ENCODE data around the gene PRDM4. TPM values are rescaled to one million over a fixed set of nuclear protein-coding genes. Genes with fewer than 3 reads are reported as not detected.
A peak's percentile ranks its signal among the peaks of the same experiment; 100 is the strongest.

PRDM4 gene
- total and polyA plus RNA-seq, 2 of the 13 experiments (the other 11 are each of a cell fraction or from before 2014, with no cell fraction given) = 9.9 to 15.3 TPM

DNA sequence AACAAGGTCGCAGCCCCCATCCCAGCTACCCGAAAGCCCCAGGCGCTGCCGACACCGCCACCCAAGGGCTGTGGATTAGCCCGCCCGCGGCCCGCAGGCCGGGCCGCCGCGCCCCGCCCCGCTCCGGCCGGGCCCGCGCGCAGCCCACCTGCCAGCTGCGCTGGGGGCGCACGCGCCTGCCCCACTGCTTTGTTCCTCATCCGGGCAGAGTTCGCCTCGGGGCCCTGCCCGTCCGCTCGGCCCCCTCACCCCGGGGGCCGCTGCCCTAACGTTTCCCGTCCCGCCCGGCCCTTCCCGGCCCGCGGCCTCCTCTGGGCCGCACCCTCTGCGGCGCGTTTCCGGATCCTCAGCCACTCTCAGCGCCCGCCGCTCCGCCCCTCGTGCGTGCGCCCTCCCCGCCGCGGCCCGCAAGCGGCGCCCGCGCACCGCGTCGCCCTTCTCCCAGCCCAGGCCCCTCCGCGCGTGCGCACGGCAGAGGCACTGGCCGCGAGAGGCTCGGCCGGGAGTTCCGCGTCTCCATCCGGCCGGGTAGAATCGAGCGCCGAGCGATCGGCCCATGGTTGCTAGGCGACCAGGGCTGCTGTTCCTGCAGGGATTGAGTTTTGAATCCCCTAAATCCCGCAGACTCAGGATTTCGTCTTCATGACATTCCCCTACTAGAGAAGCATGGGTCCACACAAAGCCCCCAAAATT lies at the start of gene PRDM4 (continued):
- TF ChIP-seq NR2C2 (CRISPR knock-in tag; IDR thresholded peaks at IDR 0.05; ENCODE audit: borderline replicate concordance) = no peak
- TF ChIP-seq ZNF563 (CRISPR knock-in tag; IDR thresholded peaks at IDR 0.05) = peak; percentile 67; the same call in 1 of the 2 replicates
- TF ChIP-seq, protein P1, sequence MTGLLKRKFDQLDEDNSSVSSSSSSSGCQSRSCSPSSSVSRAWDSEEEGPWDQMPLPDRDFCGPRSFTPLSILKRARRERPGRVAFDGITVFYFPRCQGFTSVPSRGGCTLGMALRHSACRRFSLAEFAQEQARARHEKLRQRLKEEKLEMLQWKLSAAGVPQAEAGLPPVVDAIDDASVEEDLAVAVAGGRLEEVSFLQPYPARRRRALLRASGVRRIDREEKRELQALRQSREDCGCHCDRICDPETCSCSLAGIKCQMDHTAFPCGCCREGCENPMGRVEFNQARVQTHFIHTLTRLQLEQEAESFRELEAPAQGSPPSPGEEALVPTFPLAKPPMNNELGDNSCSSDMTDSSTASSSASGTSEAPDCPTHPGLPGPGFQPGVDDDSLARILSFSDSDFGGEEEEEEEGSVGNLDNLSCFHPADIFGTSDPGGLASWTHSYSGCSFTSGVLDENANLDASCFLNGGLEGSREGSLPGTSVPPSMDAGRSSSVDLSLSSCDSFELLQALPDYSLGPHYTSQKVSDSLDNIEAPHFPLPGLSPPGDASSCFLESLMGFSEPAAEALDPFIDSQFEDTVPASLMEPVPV (CRISPR knock-in tag; IDR thresholded peaks at IDR 0.05) = no peak
- TF ChIP-seq ETV6 (CRISPR knock-in tag; conservative IDR thresholded peaks at IDR 0.05) = peak; percentile 52; the same call in 1 of the 2 replicates
- no peak for TF ChIP-seq ZNF180 (CRISPR knock-in tag; IDR thresholded peaks at IDR 0.05; ENCODE audit: borderline replicate concordance, low read depth)
- TF ChIP-seq FOXM1 (CRISPR knock-in tag; IDR thresholded peaks at IDR 0.05) = no peak
- TF ChIP-seq RFXANK (CRISPR knock-in tag; IDR thresholded peaks at IDR 0.05) = peak; percentile 17; the same call in 1 of the 2 replicates
- TF ChIP-seq, protein P2, sequence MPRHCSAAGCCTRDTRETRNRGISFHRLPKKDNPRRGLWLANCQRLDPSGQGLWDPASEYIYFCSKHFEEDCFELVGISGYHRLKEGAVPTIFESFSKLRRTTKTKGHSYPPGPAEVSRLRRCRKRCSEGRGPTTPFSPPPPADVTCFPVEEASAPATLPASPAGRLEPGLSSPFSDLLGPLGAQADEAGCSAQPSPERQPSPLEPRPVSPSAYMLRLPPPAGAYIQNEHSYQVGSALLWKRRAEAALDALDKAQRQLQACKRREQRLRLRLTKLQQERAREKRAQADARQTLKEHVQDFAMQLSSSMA (CRISPR knock-in tag; IDR thresholded peaks at IDR 0.05) = peak; percentile 23; the same call in 1 of the 2 replicates
- TF ChIP-seq, protein P3, sequence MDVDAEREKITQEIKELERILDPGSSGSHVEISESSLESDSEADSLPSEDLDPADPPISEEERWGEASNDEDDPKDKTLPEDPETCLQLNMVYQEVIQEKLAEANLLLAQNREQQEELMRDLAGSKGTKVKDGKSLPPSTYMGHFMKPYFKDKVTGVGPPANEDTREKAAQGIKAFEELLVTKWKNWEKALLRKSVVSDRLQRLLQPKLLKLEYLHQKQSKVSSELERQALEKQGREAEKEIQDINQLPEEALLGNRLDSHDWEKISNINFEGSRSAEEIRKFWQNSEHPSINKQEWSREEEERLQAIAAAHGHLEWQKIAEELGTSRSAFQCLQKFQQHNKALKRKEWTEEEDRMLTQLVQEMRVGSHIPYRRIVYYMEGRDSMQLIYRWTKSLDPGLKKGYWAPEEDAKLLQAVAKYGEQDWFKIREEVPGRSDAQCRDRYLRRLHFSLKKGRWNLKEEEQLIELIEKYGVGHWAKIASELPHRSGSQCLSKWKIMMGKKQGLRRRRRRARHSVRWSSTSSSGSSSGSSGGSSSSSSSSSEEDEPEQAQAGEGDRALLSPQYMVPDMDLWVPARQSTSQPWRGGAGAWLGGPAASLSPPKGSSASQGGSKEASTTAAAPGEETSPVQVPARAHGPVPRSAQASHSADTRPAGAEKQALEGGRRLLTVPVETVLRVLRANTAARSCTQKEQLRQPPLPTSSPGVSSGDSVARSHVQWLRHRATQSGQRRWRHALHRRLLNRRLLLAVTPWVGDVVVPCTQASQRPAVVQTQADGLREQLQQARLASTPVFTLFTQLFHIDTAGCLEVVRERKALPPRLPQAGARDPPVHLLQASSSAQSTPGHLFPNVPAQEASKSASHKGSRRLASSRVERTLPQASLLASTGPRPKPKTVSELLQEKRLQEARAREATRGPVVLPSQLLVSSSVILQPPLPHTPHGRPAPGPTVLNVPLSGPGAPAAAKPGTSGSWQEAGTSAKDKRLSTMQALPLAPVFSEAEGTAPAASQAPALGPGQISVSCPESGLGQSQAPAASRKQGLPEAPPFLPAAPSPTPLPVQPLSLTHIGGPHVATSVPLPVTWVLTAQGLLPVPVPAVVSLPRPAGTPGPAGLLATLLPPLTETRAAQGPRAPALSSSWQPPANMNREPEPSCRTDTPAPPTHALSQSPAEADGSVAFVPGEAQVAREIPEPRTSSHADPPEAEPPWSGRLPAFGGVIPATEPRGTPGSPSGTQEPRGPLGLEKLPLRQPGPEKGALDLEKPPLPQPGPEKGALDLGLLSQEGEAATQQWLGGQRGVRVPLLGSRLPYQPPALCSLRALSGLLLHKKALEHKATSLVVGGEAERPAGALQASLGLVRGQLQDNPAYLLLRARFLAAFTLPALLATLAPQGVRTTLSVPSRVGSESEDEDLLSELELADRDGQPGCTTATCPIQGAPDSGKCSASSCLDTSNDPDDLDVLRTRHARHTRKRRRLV (CRISPR knock-in tag; IDR thresholded peaks at IDR 0.05) = no peak
- TF ChIP-seq HDAC2 (CRISPR knock-in tag; IDR thresholded peaks at IDR 0.05) = 0 out of 2 replicates have a peak, but pooled peaks have one; percentile 8
- TF ChIP-seq, protein P4, sequence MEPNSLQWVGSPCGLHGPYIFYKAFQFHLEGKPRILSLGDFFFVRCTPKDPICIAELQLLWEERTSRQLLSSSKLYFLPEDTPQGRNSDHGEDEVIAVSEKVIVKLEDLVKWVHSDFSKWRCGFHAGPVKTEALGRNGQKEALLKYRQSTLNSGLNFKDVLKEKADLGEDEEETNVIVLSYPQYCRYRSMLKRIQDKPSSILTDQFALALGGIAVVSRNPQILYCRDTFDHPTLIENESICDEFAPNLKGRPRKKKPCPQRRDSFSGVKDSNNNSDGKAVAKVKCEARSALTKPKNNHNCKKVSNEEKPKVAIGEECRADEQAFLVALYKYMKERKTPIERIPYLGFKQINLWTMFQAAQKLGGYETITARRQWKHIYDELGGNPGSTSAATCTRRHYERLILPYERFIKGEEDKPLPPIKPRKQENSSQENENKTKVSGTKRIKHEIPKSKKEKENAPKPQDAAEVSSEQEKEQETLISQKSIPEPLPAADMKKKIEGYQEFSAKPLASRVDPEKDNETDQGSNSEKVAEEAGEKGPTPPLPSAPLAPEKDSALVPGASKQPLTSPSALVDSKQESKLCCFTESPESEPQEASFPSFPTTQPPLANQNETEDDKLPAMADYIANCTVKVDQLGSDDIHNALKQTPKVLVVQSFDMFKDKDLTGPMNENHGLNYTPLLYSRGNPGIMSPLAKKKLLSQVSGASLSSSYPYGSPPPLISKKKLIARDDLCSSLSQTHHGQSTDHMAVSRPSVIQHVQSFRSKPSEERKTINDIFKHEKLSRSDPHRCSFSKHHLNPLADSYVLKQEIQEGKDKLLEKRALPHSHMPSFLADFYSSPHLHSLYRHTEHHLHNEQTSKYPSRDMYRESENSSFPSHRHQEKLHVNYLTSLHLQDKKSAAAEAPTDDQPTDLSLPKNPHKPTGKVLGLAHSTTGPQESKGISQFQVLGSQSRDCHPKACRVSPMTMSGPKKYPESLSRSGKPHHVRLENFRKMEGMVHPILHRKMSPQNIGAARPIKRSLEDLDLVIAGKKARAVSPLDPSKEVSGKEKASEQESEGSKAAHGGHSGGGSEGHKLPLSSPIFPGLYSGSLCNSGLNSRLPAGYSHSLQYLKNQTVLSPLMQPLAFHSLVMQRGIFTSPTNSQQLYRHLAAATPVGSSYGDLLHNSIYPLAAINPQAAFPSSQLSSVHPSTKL (CRISPR knock-in tag; IDR thresholded peaks at IDR 0.05) = 0 out of 2 replicates have a peak, but pooled peaks have one; percentile 8
- TF ChIP-seq MTF1 (CRISPR knock-in tag; IDR thresholded peaks at IDR 0.05) = no peak
- no peak for TF ChIP-seq ZNF24 (IDR thresholded peaks at IDR 0.05)
- TF ChIP-seq ZNF232 (CRISPR knock-in tag; IDR thresholded peaks at IDR 0.05; ENCODE audit: borderline replicate concordance) = no peak
- 0 out of 2 replicates have a peak, but pooled peaks have one; percentile 23 for TF ChIP-seq ESRRA (CRISPR knock-in tag; IDR thresholded peaks at IDR 0.05; ENCODE audit: low read depth)
- TF ChIP-seq FOXA3 (CRISPR knock-in tag; IDR thresholded peaks at IDR 0.05) = 0 out of 2 replicates have a peak, but pooled peaks have one; percentile 14
- TF ChIP-seq KLF11 (CRISPR knock-in tag; IDR thresholded peaks at IDR 0.05) = no peak
